ENCODE results near the gene IGFBP5. TPM values are rescaled to one million over a fixed set of nuclear protein-coding genes. Genes with fewer than 3 reads are reported as not detected.

IGFBP5 gene
- total and polyA plus RNA-seq, 2 of the 8 experiments (the other 6 are each of a cell fraction or from before 2014, with no cell fraction given), result 2.2 to 2.5 TPM

GRCh38 chr2:216720722-216721121 is 25.4 kb upstream of the IGFBP5 start:
- no peaks in the 10 kb centered on the region for H4K20me1 ChIP-seq (replicated peaks in 1 of 2; ENCODE audit: control insufficient read depth in 1 of 2, insufficient read depth in 2 of 2, low read length in 2 of 2)
- H3K9ac ChIP-seq (replicated peaks in 1 of 4; ENCODE audit: extremely low read depth in 1 of 4, low read depth in 3 of 4, low read length in 3 of 4), result no peak overlapping the region
- no peak overlapping the region for H3K23ac ChIP-seq (ENCODE audit: insufficient read length)
- H4K8ac ChIP-seq (ENCODE audit: extremely low read depth, insufficient read depth, low read length), result no peak overlapping the region
- no peak overlapping the region for H4K91ac ChIP-seq (replicated peaks; ENCODE audit: insufficient read length, low read length)
- no peak for FAIRE-seq
- H2BK120ac ChIP-seq (replicated peaks; ENCODE audit: low read depth, low read length), result no peak overlapping the region
- H3K79me2 ChIP-seq (ENCODE audit: control insufficient read depth in 1 of 2, insufficient read depth in 2 of 2, low read length in 2 of 2), result no peaks in the 10 kb centered on the region
- no peak overlapping the region for H3K14ac ChIP-seq (ENCODE audit: insufficient read length)
- no peak overlapping the region for H3K4me3 ChIP-seq (ENCODE audit: extremely low read depth in 1 of 4, insufficient read depth in 2 of 4, low read depth in 3 of 4, low read length in 4 of 4)
- no peaks in the 10 kb centered on the region for H3K9me3 ChIP-seq (ENCODE audit: insufficient read depth in 2 of 2, low read depth in 1 of 2, low read length in 1 of 2)
- no peak overlapping the region for H2BK20ac ChIP-seq (ENCODE audit: low read length)
- TF ChIP-seq SRF (IDR thresholded peaks at IDR 0.05; ENCODE audit: low read depth, low read length) (peak; percentile 25; the same call in 1 of the 2 replicates), ATF2 (IDR thresholded peaks at IDR 0.05; ENCODE audit: low read length) (no peak)
- no peak overlapping the region for H2BK5ac ChIP-seq (ENCODE audit: low read depth, low read length)
- WGBS, 2 experiments (ENCODE audit: extremely low coverage in 1 of 2, insufficient coverage in 1 of 2, insufficient read length in 1 of 2, insufficient replicate concordance in 2 of 2, low coverage in 1 of 2, low lambda C conversion rate in 2 of 2, missing lambda C conversion rate in 1 of 2), result 82% methylated on average over 4 of the region's 4 CpGs; no CpG with 5 or more reads in 1 of the 2 experiments
- no peak overlapping the region for H3K4ac ChIP-seq (replicated peaks; ENCODE audit: insufficient read length, low read depth, low read length)
- H4K5ac ChIP-seq (ENCODE audit: insufficient read length, low read depth, low read length), result no peak overlapping the region
- H2BK12ac ChIP-seq (ENCODE audit: low read depth, low read length), result no peak overlapping the region
- no peaks in the 10 kb centered on the region for H3K79me1 ChIP-seq (ENCODE audit: low read depth, low read length)
- H3K27ac ChIP-seq (ENCODE audit: low read depth, low read length), result no peak overlapping the region
- no peak overlapping the region for H2AK5ac ChIP-seq (ENCODE audit: low read depth, low read length)
- no peak overlapping the region for H2AFZ ChIP-seq (ENCODE audit: low read length)
- H3K27me3 ChIP-seq (replicated peaks in 1 of 4; ENCODE audit: control insufficient read depth in 3 of 4, extremely low read depth in 1 of 4, insufficient read depth in 3 of 4, low read length in 3 of 4), result no peaks in the 10 kb centered on the region
- no peak overlapping the region for H2BK15ac ChIP-seq (ENCODE audit: low read length)
- H3K23me2 ChIP-seq (ENCODE audit: low read depth, low read length), result no peaks in the 10 kb centered on the region
- H3K56ac ChIP-seq (replicated peaks; ENCODE audit: insufficient read length, low read depth, low read length), result no peak overlapping the region
- no peaks in the 10 kb centered on the region for H3K36me3 ChIP-seq (ENCODE audit: control insufficient read depth in 2 of 4, insufficient read depth in 4 of 4, low read length in 3 of 4)
- no peak for DNase-seq (ENCODE audit: low read depth in 1 of 2, low spot score in 2 of 2)
- H3K4me1 ChIP-seq (replicated peaks in 1 of 4; ENCODE audit: control insufficient read depth in 3 of 4, insufficient read depth in 4 of 4, low read length in 3 of 4), result peaks cover 0 to 2% (median 0%) of the 10 kb centered on the region in 4 experiments; a peak in 1 of 7 replicates
- ChIA-PET CTCF (ENCODE audit: partially characterized antibody) (interaction anchor here (2.3 kb wide), 1 partner anchor 23 kb away, joined by 10 read pairs; no protein-coding TSS in a partner anchor), POLR2A (ENCODE audit: partially characterized antibody) (interaction anchor here (0.6 kb wide), 1 partner anchor 26 kb away, joined by 4 read pairs; no protein-coding TSS in a partner anchor)
- no peak overlapping the region for H3K18ac ChIP-seq (ENCODE audit: extremely low read depth, low read length)
- H3K4me2 ChIP-seq (ENCODE audit: insufficient read depth in 1 of 2, low read depth in 2 of 2, low read length in 2 of 2), result no peak overlapping the region

Data from H1 (cell line).